Smooth muscle cell (in vitro differentiated cells): ENCODE data around the gene IFT52. TPM values are rescaled to one million over a fixed set of nuclear protein-coding genes. Genes with fewer than 3 reads are reported as not detected.

Source experiments
- DNase-seq: peaks from one replicate; lab custom pipeline; 2025; ENCODE audit not compliant: unreplicated experiment; lab: John Stamatoyannopoulos, UW
- H2AFZ ChIP-seq: fragments of 200-600 bp; sonication (generic); 2 replicates; pipeline ENCODE4 v1.6.0; 2016; ENCODE audit warnings: antibody characterized with exemption, low read depth, mild to moderate bottlenecking
- H3F3A ChIP-seq: fragments of 200-600 bp; sonication (generic); 2 replicates; pipeline ENCODE4 v1.6.0; 2017; ENCODE audit warnings: antibody characterized with exemption, low read depth
- H3K27ac ChIP-seq: fragments of 200-600 bp; sonication (generic); 2 replicates; pipeline ENCODE4 v1.5.1; 2016; ENCODE audit warnings: low read depth, mild to moderate bottlenecking
- H3K27me3 ChIP-seq: fragments of 200-600 bp; sonication (generic); 2 replicates; pipeline ENCODE4 v1.6.1; 2016; ENCODE audit warnings: low read depth, mild to moderate bottlenecking
- H3K36me3 ChIP-seq: fragments of 200-600 bp; sonication (generic); 2 replicates; pipeline ENCODE4 v1.5.1; 2016; ENCODE audit warnings: low read depth
- H3K4me1 ChIP-seq: fragments of 200-600 bp; sonication (generic); 2 replicates; pipeline ENCODE4 v1.5.1; 2016; ENCODE audit warnings: low read depth
- H3K4me2 ChIP-seq: fragments of 200-600 bp; sonication (generic); 2 replicates; pipeline ENCODE4 v1.6.0; 2016; ENCODE audit warnings: mild to moderate bottlenecking
- H3K4me3 ChIP-seq: fragments of 200-600 bp; sonication (generic); 2 replicates; pipeline ENCODE4 v1.5.1; 2016; ENCODE audit warnings: mild to moderate bottlenecking
- H3K79me2 ChIP-seq: fragments of 200-600 bp; sonication (generic); 2 replicates; pipeline ENCODE4 v1.6.0; 2016; ENCODE audit warnings: low read depth, mild to moderate bottlenecking
- H3K9ac ChIP-seq: fragments of 200-600 bp; sonication (generic); 2 replicates; pipeline ENCODE4 v1.6.0; 2016; ENCODE audit warnings: low read depth
- H3K9me3 ChIP-seq: fragments of 200-600 bp; sonication (generic); replicated peaks from 2 replicates; pipeline ENCODE4 v1.5.1; 2016; ENCODE audit warnings: low read depth
- H4K20me1 ChIP-seq: fragments of 200-600 bp; sonication (generic); 2 replicates; pipeline ENCODE4 v1.6.0; 2016; ENCODE audit warnings: low read depth
- WGBS: methylation state at CpG from one replicate; pipeline ENCODE4 v1.1.7; 2016; ENCODE audit warnings: low lambda C conversion rate; 5-methylcytosine and 5-hydroxymethylcytosine counted together
- polyA plus RNA-seq: library from polyadenylated mRNA; unstranded; fragments of >200 nt; fragmentation: Nextera tagmentation; extraction: Ambion mirVana; gene quantifications from 2 replicates; pipeline ENCODE4 v1.2.1, GENCODE V29; 2016
- total RNA-seq: library from RNA; depleted of rRNA; stranded (reverse); fragments of >200 nt; gene quantifications from 2 replicates; pipeline ENCODE4 v1.2.3, GENCODE V29; 2014
- TF ChIP-seq, protein P1 (sequence below): fragments of 200-600 bp; sonication (generic); IDR thresholded peaks from 2 replicates; pipeline ENCODE4 v1.5.1; 2017; ENCODE audit warnings: borderline replicate concordance, mild to moderate bottlenecking, antibody characterized with exemption; ENCODE audit not compliant: insufficient read depth, poor library complexity, severe bottlenecking

The IFT52 gene
- total and polyA plus RNA-seq, 2 experiments from 2014 or later: 46.5 to 51.0 TPM

GRCh38 chr20:43545837-43546578, 44.7 kb upstream of the IFT52 start:
- no peaks in the 10 kb centered on the region for H3K4me1 ChIP-seq
- H3F3A ChIP-seq: no peaks in the 10 kb centered on the region
- no peaks in the 10 kb centered on the region for H3K36me3 ChIP-seq
- no peak overlapping the region for H3K9ac ChIP-seq
- no peaks in the 10 kb centered on the region for H3K79me2 ChIP-seq
- H3K4me2 ChIP-seq: no peak overlapping the region
- H3K9me3 ChIP-seq: no peaks in the 10 kb centered on the region
- 95% methylated on average over 4 of the region's 4 CpGs for WGBS
- DNase-seq: no peak
- no peak overlapping the region for H2AFZ ChIP-seq
- H3K4me3 ChIP-seq: no peak overlapping the region
- no peak overlapping the region for H3K27ac ChIP-seq
- no peaks in the 10 kb centered on the region for H4K20me1 ChIP-seq
- TF ChIP-seq, protein P1, sequence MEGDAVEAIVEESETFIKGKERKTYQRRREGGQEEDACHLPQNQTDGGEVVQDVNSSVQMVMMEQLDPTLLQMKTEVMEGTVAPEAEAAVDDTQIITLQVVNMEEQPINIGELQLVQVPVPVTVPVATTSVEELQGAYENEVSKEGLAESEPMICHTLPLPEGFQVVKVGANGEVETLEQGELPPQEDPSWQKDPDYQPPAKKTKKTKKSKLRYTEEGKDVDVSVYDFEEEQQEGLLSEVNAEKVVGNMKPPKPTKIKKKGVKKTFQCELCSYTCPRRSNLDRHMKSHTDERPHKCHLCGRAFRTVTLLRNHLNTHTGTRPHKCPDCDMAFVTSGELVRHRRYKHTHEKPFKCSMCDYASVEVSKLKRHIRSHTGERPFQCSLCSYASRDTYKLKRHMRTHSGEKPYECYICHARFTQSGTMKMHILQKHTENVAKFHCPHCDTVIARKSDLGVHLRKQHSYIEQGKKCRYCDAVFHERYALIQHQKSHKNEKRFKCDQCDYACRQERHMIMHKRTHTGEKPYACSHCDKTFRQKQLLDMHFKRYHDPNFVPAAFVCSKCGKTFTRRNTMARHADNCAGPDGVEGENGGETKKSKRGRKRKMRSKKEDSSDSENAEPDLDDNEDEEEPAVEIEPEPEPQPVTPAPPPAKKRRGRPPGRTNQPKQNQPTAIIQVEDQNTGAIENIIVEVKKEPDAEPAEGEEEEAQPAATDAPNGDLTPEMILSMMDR: no peak
- H3K27me3 ChIP-seq: no peaks in the 10 kb centered on the region

DNA sequence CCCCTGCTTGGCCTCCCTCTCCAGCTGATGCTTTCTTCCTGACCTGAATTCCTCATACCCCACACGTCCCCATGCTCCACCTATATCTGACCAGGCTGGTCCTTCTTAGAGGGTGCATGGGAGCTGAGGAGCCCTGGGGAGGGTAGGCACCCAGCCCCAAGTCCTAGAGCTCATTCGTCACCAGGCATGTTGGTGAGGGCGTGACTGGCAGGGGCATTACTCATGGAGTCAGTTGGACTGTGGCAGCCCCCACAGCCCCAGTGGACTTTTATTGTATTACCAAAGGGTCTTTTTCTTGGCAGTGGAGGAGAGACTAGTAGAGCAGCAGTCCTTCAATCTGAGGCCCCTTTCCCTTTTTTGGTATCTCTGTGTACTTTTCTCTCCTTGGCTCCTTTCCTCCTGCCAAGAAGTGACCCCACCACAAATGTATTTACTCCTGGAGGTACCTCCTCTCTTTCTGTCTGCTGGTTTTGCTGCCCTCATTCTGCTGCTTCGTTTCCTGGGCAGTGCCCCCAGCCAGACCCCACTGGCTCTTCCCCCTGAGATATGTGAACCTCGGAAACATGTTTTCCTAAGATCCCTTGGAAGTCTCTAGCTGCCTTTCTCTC, 42.4 kb upstream of the IFT52 start:
- Histone ChIP-seq H3F3A (no peaks in the 10 kb centered on the region), H4K20me1 (no peaks in the 10 kb centered on the region), H3K27ac (no peak overlapping the region), H3K4me2 (no peak overlapping the region), H3K4me3 (no peak overlapping the region), H3K4me1 (no peaks in the 10 kb centered on the region), H3K9me3 (no peaks in the 10 kb centered on the region), H3K9ac (no peak overlapping the region), H2AFZ (no peak overlapping the region), H3K27me3 (no peaks in the 10 kb centered on the region), H3K36me3 (no peaks in the 10 kb centered on the region), H3K79me2 (no peaks in the 10 kb centered on the region)
- no peak for DNase-seq
- WGBS: 75% methylated on average over 5 of the region's 5 CpGs
- TF ChIP-seq, protein P1: no peak

GRCh38 chr20:43549416-43550065, 41.2 kb upstream of the IFT52 start:
- H3K9me3 ChIP-seq: no peaks in the 10 kb centered on the region
- H3K27ac ChIP-seq: no peak overlapping the region
- no peaks in the 10 kb centered on the region for H4K20me1 ChIP-seq
- H3F3A ChIP-seq: no peaks in the 10 kb centered on the region
- H3K4me2 ChIP-seq: no peak overlapping the region
- H2AFZ ChIP-seq: no peak overlapping the region
- no peaks in the 10 kb centered on the region for H3K4me1 ChIP-seq
- no peak overlapping the region for H3K9ac ChIP-seq
- no peak overlapping the region for H3K4me3 ChIP-seq
- H3K36me3 ChIP-seq: no peaks in the 10 kb centered on the region
- H3K27me3 ChIP-seq: no peaks in the 10 kb centered on the region
- 99% methylated on average over 4 of the region's 4 CpGs for WGBS
- no peaks in the 10 kb centered on the region for H3K79me2 ChIP-seq
- DNase-seq: no peak
- TF ChIP-seq, protein P1: no peak
